KMS-11 (cell line): ENCODE data around the gene HTRA3.

ENCODE experiments used
- H2AFZ ChIP-seq: fragments of 200-600 bp; sonication (generic); 2 replicates; pipeline ENCODE4 v1.6.1; 2016; ENCODE audit warnings: antibody characterized with exemption, mixed run types, low read depth
- H3K27ac ChIP-seq: fragments of 200-600 bp; sonication (generic); 2 replicates; pipeline ENCODE4 v1.6.1; 2016; ENCODE audit warnings: mild to moderate bottlenecking, mixed run types
- H3K27me3 ChIP-seq: fragments of 200-600 bp; sonication (generic); 2 replicates; pipeline ENCODE4 v1.6.1; 2017; ENCODE audit warnings: mild to moderate bottlenecking, low read depth, mixed run types, moderate library complexity; ENCODE audit not compliant: insufficient read depth
- H3K36me3 ChIP-seq: fragments of 200-600 bp; sonication (generic); 2 replicates; pipeline ENCODE4 v1.6.1; 2017; ENCODE audit warnings: mild to moderate bottlenecking, mixed run types; ENCODE audit not compliant: insufficient read depth
- H3K4me1 ChIP-seq: fragments of 200-600 bp; sonication (generic); 2 replicates; pipeline ENCODE4 v1.6.1; 2016; ENCODE audit warnings: mild to moderate bottlenecking, low read depth, mixed run types; ENCODE audit not compliant: poor library complexity, severe bottlenecking
- H3K4me2 ChIP-seq: fragments of 200-600 bp; sonication (generic); 2 replicates; pipeline ENCODE4 v1.7.0; 2016; ENCODE audit warnings: mild to moderate bottlenecking, mixed run types
- H3K4me3 ChIP-seq: fragments of 200-600 bp; sonication (generic); IDR thresholded peaks from 2 replicates; pipeline ENCODE4 v1.6.1; 2017; ENCODE audit warnings: low read depth, low read length, mixed read lengths; ENCODE audit not compliant: insufficient read depth
- H3K79me2 ChIP-seq: fragments of 200-600 bp; sonication (generic); 2 replicates; pipeline ENCODE4 v1.6.1; 2016; ENCODE audit warnings: low read depth, mixed run types; ENCODE audit not compliant: insufficient read depth
- H3K9ac ChIP-seq: fragments of 200-600 bp; sonication (generic); 2 replicates; pipeline ENCODE4 v1.6.1; 2016; ENCODE audit warnings: mild to moderate bottlenecking, mixed run types
- H4K20me1 ChIP-seq: fragments of 200-600 bp; sonication (generic); 2 replicates; pipeline ENCODE4 v1.6.1; 2016; ENCODE audit warnings: mild to moderate bottlenecking, mixed run types; ENCODE audit not compliant: insufficient read depth
- CTCF ChIP-seq: fragments of 200-600 bp; sonication (generic); conservative IDR thresholded peaks from 2 replicates; pipeline ENCODE4 v1.6.1; 2017; ENCODE audit warnings: low read depth, mild to moderate bottlenecking, antibody characterized with exemption, low read length, moderate library complexity, mixed read lengths

HTRA3 gene

GRCh38 chr4:8308856-8309771, 39.6 kb downstream of the HTRA3 start:
- no peaks in the 10 kb centered on the region for H3K79me2 ChIP-seq
- no peaks in the 10 kb centered on the region for H3K27me3 ChIP-seq
- no peaks in the 10 kb centered on the region for H4K20me1 ChIP-seq
- no peak overlapping the region for H3K4me3 ChIP-seq
- TF ChIP-seq CTCF: no peak
- no peak overlapping the region for H3K27ac ChIP-seq
- H3K9ac ChIP-seq: no peak overlapping the region
- H3K4me1 ChIP-seq: no peaks in the 10 kb centered on the region
- H3K4me2 ChIP-seq: no peak overlapping the region
- H3K36me3 ChIP-seq: no peaks in the 10 kb centered on the region
- no peak overlapping the region for H2AFZ ChIP-seq

- Histone ChIP-seq H3K4me1 (no peaks in the 10 kb centered on the region), H4K20me1 (no peaks in the 10 kb centered on the region), H2AFZ (no peak overlapping the region), H3K4me3 (no peak overlapping the region), H3K27ac (no peak overlapping the region), H3K9ac (no peak overlapping the region), H3K36me3 (no peaks in the 10 kb centered on the region), H3K4me2 (no peak overlapping the region), H3K27me3 (no peaks in the 10 kb centered on the region), H3K79me2 (no peaks in the 10 kb centered on the region)
- no peak for TF ChIP-seq CTCF
Observed at GRCh38 chr4:8310306-8310705, 40.8 kb downstream of the HTRA3 start.

GRCh38 chr4:8311101-8312068, 41.8 kb downstream of the HTRA3 start:
- H3K4me3 ChIP-seq: no peak overlapping the region
- H2AFZ ChIP-seq: no peak overlapping the region
- H3K27ac ChIP-seq: no peak overlapping the region
- no peaks in the 10 kb centered on the region for H3K36me3 ChIP-seq
- H3K4me2 ChIP-seq: no peak overlapping the region
- no peaks in the 10 kb centered on the region for H3K4me1 ChIP-seq
- no peak overlapping the region for H3K9ac ChIP-seq
- no peaks in the 10 kb centered on the region for H4K20me1 ChIP-seq
- no peaks in the 10 kb centered on the region for H3K27me3 ChIP-seq
- TF ChIP-seq CTCF: no peak
- no peaks in the 10 kb centered on the region for H3K79me2 ChIP-seq

- Histone ChIP-seq H3K36me3 (no peaks in the 10 kb centered on the region), H3K9ac (no peak overlapping the region), H3K4me3 (no peak overlapping the region), H3K27ac (no peak overlapping the region), H2AFZ (no peak overlapping the region), H4K20me1 (no peaks in the 10 kb centered on the region), H3K4me2 (no peak overlapping the region), H3K4me1 (no peaks in the 10 kb centered on the region), H3K27me3 (no peaks in the 10 kb centered on the region), H3K79me2 (no peaks in the 10 kb centered on the region)
- no peak for TF ChIP-seq CTCF
Observed at GRCh38 chr4:8312069-8312445, 42.5 kb downstream of the HTRA3 start.
